Nephron (organoid): Measurements from ENCODE around the gene BAD.

ENCODE experiments used
- H3K27ac Mint-ChIP-seq, 3 experiments: 2 replicates each; pipeline ENCODE4 v1.8.0; 2020; ENCODE audit warnings: mixed read lengths in 3 of 3, mild to moderate bottlenecking in 2 of 3, moderate library complexity in 1 of 3
- H3K27me3 Mint-ChIP-seq: 2 replicates; pipeline ENCODE4 v1.8.0; 2021; ENCODE audit warnings: low read depth, mild to moderate bottlenecking, moderate library complexity, mixed read lengths
- H3K36me3 Mint-ChIP-seq: 2 replicates; pipeline ENCODE4 v1.8.0; 2020; ENCODE audit warnings: low read depth, mixed read lengths
- H3K4me1 Mint-ChIP-seq: 2 replicates; pipeline ENCODE4 v1.8.0; 2020; ENCODE audit warnings: mixed read lengths
- H3K4me3 Mint-ChIP-seq, 3 experiments: 2 replicates each; pipeline ENCODE4 v1.8.0; 2020; ENCODE audit warnings: mild to moderate bottlenecking in 3 of 3, mixed read lengths in 3 of 3, moderate library complexity in 2 of 3
- H3K9me3 Mint-ChIP-seq: 2 replicates; pipeline ENCODE4 v1.8.0; 2020; ENCODE audit warnings: mixed read lengths
- CTCF ChIP-seq, 3 experiments: fragments of 200-600 bp; sonication (generic); IDR thresholded peaks; one replicate each; pipeline ENCODE4 v1.5.0; 2021; ENCODE audit warnings: antibody characterized with exemption in 3 of 3; ENCODE audit not compliant: unreplicated experiment in 3 of 3

Gene BAD

GRCh38 chr11:64263021-64263946, 21.2 kb downstream of the BAD start:
- Mint-ChIP-seq H3K9me3 (no peaks in the 10 kb centered on the region), H3K27me3 (no peaks in the 10 kb centered on the region), H3K27ac (no peak overlapping the region), H3K36me3 (peaks cover 19% of the 10 kb centered on the region), H3K4me3 (no peak overlapping the region), H3K4me1 (no peaks in the 10 kb centered on the region)
- TF ChIP-seq CTCF (IDR thresholded peaks at IDR 0.05; ENCODE audit: unreplicated experiment in 3 of 3) = no peak

GRCh38 chr11:64262271-64263002, 22.0 kb downstream of the BAD start:
- Mint-ChIP-seq H3K36me3 (peaks cover 26% of the 10 kb centered on the region), H3K4me1 (no peaks in the 10 kb centered on the region), H3K27ac (no peak overlapping the region), H3K4me3 (no peak overlapping the region), H3K27me3 (no peaks in the 10 kb centered on the region), H3K9me3 (no peaks in the 10 kb centered on the region)
- TF ChIP-seq CTCF (IDR thresholded peaks at IDR 0.05; ENCODE audit: unreplicated experiment in 3 of 3) = no peak

GRCh38 chr11:64261556-64262080, 22.8 kb downstream of the BAD start:
- no peaks in the 10 kb centered on the region for H3K27me3 Mint-ChIP-seq
- no peaks in the 10 kb centered on the region for H3K4me1 Mint-ChIP-seq
- no peak overlapping the region for H3K27ac Mint-ChIP-seq
- no peaks in the 10 kb centered on the region for H3K9me3 Mint-ChIP-seq
- no peak for TF ChIP-seq CTCF (IDR thresholded peaks at IDR 0.05; ENCODE audit: unreplicated experiment in 3 of 3)
- H3K4me3 Mint-ChIP-seq = no peak overlapping the region
- peaks cover 27% of the 10 kb centered on the region for H3K36me3 Mint-ChIP-seq

- H3K9me3 Mint-ChIP-seq = no peaks in the 10 kb centered on the region
- H3K4me1 Mint-ChIP-seq = no peaks in the 10 kb centered on the region
- TF ChIP-seq CTCF (IDR thresholded peaks at IDR 0.05; ENCODE audit: unreplicated experiment in 3 of 3) = no peak
- no peak overlapping the region for H3K4me3 Mint-ChIP-seq
- H3K27me3 Mint-ChIP-seq = no peaks in the 10 kb centered on the region
- no peak overlapping the region for H3K27ac Mint-ChIP-seq
- peaks cover 27% of the 10 kb centered on the region for H3K36me3 Mint-ChIP-seq
These were observed 24.2 kb downstream of the BAD start for GRCh38 chr11:64260147-64260708.

- Mint-ChIP-seq H3K9me3 (no peaks in the 10 kb centered on the region), H3K27me3 (no peaks in the 10 kb centered on the region), H3K27ac (no peak overlapping the region), H3K36me3 (peaks cover 27% of the 10 kb centered on the region), H3K4me1 (no peaks in the 10 kb centered on the region), H3K4me3 (no peak overlapping the region)
- no peak for TF ChIP-seq CTCF (IDR thresholded peaks at IDR 0.05; ENCODE audit: unreplicated experiment in 3 of 3)
These were observed 24.9 kb downstream of the BAD start for GRCh38 chr11:64259533-64260067.
